ENCODE results near the gene PHF5A.

PHF5A gene

DNA sequence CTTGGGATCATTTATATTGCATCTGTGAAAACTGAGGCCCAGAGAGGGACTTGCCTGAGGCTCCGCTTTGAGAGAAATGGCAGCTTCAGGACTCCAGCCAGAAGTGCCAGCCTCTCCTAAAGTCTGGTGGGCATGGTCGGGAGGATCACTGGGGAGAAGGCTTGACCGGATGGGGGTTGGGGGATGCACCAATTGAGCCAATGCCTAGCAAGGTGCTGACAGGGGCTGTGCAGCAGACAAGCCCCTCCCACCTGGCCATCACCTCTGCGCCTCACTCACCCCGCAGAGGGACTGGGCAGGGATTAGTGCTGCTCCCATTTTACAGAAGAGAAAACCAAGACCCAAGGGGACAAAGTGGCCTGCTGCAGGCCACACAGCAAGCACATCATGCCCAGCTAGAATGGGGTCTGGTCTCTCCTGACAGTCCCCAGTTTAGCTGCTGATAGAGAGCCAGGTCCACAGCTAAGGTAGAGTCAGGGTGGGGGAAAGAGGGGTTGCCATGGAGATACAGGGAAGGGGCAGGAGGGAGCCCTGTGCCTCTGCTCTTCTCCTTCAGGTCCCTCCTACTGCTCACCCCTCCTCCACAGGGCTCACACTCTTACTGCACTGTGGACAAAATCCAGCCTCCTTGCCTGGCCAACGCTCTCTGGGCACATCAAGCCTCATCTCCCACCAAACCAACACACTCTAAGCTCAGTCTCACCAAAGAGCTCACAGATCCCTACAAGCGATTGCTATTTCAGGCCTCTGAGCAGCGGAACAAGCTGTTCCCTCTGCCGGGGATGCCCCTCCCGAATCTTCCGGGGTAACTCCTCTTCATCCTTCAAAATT lies 57.3 kb downstream of the PHF5A start:
- DNase-seq (ENCODE audit: low read depth), result no peak

DNA sequence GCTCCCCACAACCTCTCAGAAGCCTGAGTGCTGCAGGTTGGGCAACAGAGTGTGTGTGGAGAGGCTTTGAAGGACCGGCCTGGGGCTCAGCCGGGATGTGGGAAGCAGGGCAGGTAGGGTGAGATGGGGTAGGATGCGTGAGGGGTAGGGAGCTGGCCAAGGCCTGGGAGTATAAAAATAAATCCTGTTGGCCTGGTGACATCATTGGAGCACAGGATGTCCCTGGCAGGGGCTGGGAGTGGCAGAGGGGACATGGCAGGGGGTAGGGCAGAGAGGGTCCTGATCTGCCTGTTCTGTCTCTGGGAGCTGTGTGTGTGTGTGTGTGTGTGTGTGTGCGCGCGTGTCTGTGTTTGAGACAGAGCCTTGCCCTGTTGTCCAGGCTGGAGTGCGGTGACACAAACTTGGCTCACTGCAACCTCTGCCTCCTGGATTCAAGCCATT lies 58.2 kb downstream of the PHF5A start:
- no peak for DNase-seq (ENCODE audit: low read depth)
